Gastrocnemius medialis (tissue), 4 donors: ENCODE results near the gene KMT5C. TPM values are rescaled to one million over a fixed set of nuclear protein-coding genes. Genes with fewer than 3 reads are reported as not detected.

Experiments
- ATAC-seq, 2 donors: fragments of 150-250 bp; one replicate each; pipeline ENCODE4 v1.9.1; 2016
- DNase-seq, 2 donors: peaks; one replicate each; pipeline ENCODE4 v3.0.0-alpha.2; 2019
- H3K27ac ChIP-seq, 4 donors: fragments of 200-600 bp; sonication (generic); 1 replicate in 1 of 4; 2 replicates in 3 of 4; pipeline ENCODE4 v1.5.1; 2016 to 2018; ENCODE audit warnings: mild to moderate bottlenecking in 2 of 4, moderate library complexity in 1 of 4
- H3K27me3 ChIP-seq, 3 donors: fragments of 200-600 bp; sonication (generic) in 2 of 3; 1 replicate in 1 of 3; 2 replicates in 2 of 3; pipeline versions ENCODE4 v1.5.1 to v1.6.0; 2016 to 2019; ENCODE audit warnings: mild to moderate bottlenecking in 1 of 3, moderate library complexity in 1 of 3
- H3K36me3 ChIP-seq, 2 donors: fragments of 200-600 bp; sonication (generic) in 1 of 2; one replicate each; pipeline ENCODE4 v1.5.1; 2017 to 2018
- H3K4me1 ChIP-seq, 2 donors: fragments of 200-600 bp; sonication (generic) in 1 of 2; one replicate each; pipeline ENCODE4 v1.5.1; 2016 to 2017; ENCODE audit warnings: mild to moderate bottlenecking in 2 of 2
- H3K4me3 ChIP-seq, 4 donors: fragments of 200-600 bp; sonication (generic) in 3 of 4; 1 replicate in 1 of 4; 2 replicates in 3 of 4; pipeline ENCODE4 v1.5.1; 2016 to 2019; ENCODE audit warnings: mild to moderate bottlenecking in 2 of 4
- H3K9me3 ChIP-seq, 3 donors: fragments of 200-600 bp; sonication (generic) in 2 of 3; 1 replicate in 1 of 3; 2 replicates in 2 of 3; pipeline ENCODE4 v1.5.1; 2016 to 2019
- POLR2A ChIP-seq, 2 donors: fragments of 450-650 bp; IDR thresholded peaks; one replicate each; pipeline ENCODE4 v1.6.1; 2017; ENCODE audit warnings: antibody characterized with exemption in 2 of 2, mild to moderate bottlenecking in 2 of 2, moderate library complexity in 2 of 2
- in situ Hi-C, 4 donors: fragments of 200-750 bp; cut with MboI; loops; one replicate each; pipeline versions ENCODE4 v1.15.0 to v1.8.0; 2017; ENCODE audit warnings: low sequenced_read_pairs in 4 of 4
- intact Hi-C: fragments of 100-400 bp; cut with DNase I; formaldehyde crosslinking; loops from one replicate; pipeline ENCODE4 v1.15.1; 2023; ENCODE audit warnings: low total_unique reads
- total RNA-seq, 4 donors: library from RNA; depleted of rRNA; stranded (reverse); fragments of >200 nt; gene quantifications; one replicate each; pipeline versions ENCODE4 v1.1.0 to v1.2.3, GENCODE V29; 2016
- TF ChIP-seq, protein P1 (sequence below), 5 experiments: fragments of 450-650 bp in 3 of 5; fragments of 200-600 bp in 2 of 5; sonication (generic) in 2 of 5; IDR thresholded peaks in 4 of 5; conservative IDR thresholded peaks in 1 of 5; 1 replicate in 4 of 5; 2 replicates in 1 of 5; pipeline ENCODE4 v1.5.1; 2016 to 2019; ENCODE audit warnings: antibody characterized with exemption in 5 of 5, mild to moderate bottlenecking in 3 of 5, moderate library complexity in 3 of 5

The KMT5C gene
- total RNA-seq, 4 donors from 2014 or later = 2.5 to 5.4 (median 4.5) TPM

DNA sequence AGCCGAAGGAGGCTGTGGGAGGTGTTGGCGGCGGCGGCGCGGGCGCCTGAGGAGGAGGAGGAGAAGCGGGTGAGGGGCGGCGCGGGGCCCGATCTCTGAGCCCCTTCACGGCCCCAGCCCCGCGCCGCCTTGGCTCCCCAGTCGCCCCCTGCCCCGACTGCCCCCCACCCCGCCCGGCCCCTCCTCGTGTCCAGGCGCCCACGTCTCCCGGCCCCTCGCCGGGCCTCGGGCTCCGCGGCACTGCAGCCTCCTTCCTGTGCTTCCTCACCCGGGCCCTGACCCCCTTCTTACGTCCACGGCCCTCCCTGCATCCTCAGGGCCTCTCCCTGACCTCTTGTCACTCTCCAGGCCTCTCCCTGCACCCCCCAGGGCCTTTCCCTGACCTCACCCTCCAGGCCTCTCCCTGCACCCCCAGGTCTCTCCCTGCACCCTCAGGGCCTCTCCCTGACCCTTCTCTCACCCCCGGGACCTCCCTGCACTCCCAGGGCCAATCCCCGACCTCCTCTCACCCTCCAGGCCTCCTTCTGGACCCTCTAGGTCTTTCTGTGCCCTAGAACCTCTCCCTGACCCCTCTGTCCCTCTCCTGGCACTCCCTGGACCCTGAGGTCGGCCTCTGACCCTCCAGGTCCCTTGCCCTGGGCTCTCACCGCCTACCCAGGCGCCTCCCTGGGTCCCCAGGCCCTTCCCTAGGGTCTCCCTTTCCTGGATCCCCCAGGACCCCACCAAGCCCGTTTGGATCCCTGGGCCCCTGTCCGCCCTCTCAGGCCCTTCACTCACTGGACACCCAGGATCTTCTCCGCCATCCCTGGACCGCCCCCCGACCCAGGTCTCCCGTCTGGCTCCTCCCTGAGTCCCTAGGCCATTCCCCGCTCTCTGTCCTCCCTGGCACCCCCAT, 460 bp downstream of the KMT5C start:
- in situ Hi-C loops = no loop called here
- intact Hi-C loops = loop anchor here (1.0 to 2.0 kb wide), 7 partner anchors 39 to 891 kb away; partner anchors contain the start of genes ISOC2, LENG8, PPP6R1 and RPL28
- Histone ChIP-seq H3K36me3 (peaks cover 0 to 18% of the 10 kb centered on the region in 2 donors), H3K27me3 (peaks cover 0 to 7% (median 0%) of the 10 kb centered on the region in 3 donors), H3K9me3 (no peaks in the 10 kb centered on the region), H3K27ac (peak overlapping the region; percentile 83 to 95 (median 88)), H3K4me1 (peaks cover 12 to 22% of the 10 kb centered on the region in 2 donors), H3K4me3 (peak overlapping the region; percentile 65 to 75 (median 74))
- TF ChIP-seq, protein P1, sequence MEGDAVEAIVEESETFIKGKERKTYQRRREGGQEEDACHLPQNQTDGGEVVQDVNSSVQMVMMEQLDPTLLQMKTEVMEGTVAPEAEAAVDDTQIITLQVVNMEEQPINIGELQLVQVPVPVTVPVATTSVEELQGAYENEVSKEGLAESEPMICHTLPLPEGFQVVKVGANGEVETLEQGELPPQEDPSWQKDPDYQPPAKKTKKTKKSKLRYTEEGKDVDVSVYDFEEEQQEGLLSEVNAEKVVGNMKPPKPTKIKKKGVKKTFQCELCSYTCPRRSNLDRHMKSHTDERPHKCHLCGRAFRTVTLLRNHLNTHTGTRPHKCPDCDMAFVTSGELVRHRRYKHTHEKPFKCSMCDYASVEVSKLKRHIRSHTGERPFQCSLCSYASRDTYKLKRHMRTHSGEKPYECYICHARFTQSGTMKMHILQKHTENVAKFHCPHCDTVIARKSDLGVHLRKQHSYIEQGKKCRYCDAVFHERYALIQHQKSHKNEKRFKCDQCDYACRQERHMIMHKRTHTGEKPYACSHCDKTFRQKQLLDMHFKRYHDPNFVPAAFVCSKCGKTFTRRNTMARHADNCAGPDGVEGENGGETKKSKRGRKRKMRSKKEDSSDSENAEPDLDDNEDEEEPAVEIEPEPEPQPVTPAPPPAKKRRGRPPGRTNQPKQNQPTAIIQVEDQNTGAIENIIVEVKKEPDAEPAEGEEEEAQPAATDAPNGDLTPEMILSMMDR (IDR thresholded peaks at IDR 0.05 in 4 of 5, conservative IDR thresholded peaks at IDR 0.05 in 1 of 5) = no peak
- peak in 1 of 2 donors; percentile 79 for TF ChIP-seq POLR2A (IDR thresholded peaks at IDR 0.05)
- no peak for DNase-seq
- ATAC-seq = no peak

DNA sequence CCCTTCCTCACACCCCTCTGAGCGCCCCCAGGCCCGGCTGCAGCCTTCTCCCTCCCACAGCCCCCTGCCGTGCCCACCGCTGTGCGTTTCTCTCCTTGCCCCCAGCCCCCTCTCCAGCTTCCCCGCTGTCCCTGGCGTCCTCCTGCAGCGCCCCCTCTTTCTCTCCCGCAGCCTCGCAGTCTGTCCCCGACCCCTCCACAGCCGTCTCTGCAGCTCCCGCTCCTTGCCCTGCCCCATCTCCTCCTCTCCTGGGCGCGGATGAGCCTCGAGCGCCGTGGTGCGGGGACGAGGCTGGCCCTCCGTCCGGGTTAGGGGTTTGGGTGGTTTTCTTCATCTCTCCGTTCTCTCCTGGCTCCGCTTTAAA, 1.1 kb downstream of the KMT5C start:
- intact Hi-C loops = no loop called here
- H3K27me3 ChIP-seq = peaks cover 0 to 1% (median 0%) of the 10 kb centered on the region in 3 donors
- TF ChIP-seq, protein P1 (IDR thresholded peaks at IDR 0.05 in 4 of 5, conservative IDR thresholded peaks at IDR 0.05 in 1 of 5) = no peak
- no peak for TF ChIP-seq POLR2A (IDR thresholded peaks at IDR 0.05)
- peaks cover 12 to 22% of the 10 kb centered on the region in 2 donors for H3K4me1 ChIP-seq
- no peak for DNase-seq
- ATAC-seq = no peak
- peaks cover 0 to 18% of the 10 kb centered on the region in 2 donors for H3K36me3 ChIP-seq
- no peaks in the 10 kb centered on the region for H3K9me3 ChIP-seq
- in situ Hi-C loops = no loop called here
- H3K4me3 ChIP-seq = peak overlapping the region; percentile 65 to 75 (median 74)
- peak overlapping the region in 1 of 4 donors; percentile 95 for H3K27ac ChIP-seq

- DNase-seq = peak in 1 of 2 donors; percentile 47
- TF ChIP-seq POLR2A (IDR thresholded peaks at IDR 0.05) = no peak
- TF ChIP-seq, protein P1 (IDR thresholded peaks at IDR 0.05 in 4 of 5, conservative IDR thresholded peaks at IDR 0.05 in 1 of 5) = no peak
- Histone ChIP-seq H3K4me3 (peak overlapping the region; percentile 65 to 75 (median 74)), H3K9me3 (no peaks in the 10 kb centered on the region), H3K4me1 (peaks cover 12 to 22% of the 10 kb centered on the region in 2 donors), H3K27ac (peak overlapping the region in 1 of 4 donors; percentile 95), H3K36me3 (peaks cover 0 to 18% of the 10 kb centered on the region in 2 donors), H3K27me3 (no peaks in the 10 kb centered on the region)
- no peak for ATAC-seq
- intact Hi-C loops = no loop called here
- in situ Hi-C loops = no loop called here
Observed at GRCh38 chr19:55341171-55341588, 1.5 kb downstream of the KMT5C start.

- H3K4me3 ChIP-seq = peak overlapping the region in 1 of 4 donors; percentile 75
- in situ Hi-C loops (no loop called here), intact Hi-C loops (no loop called here)
- H3K27me3 ChIP-seq = no peaks in the 10 kb centered on the region
- no peak overlapping the region for H3K27ac ChIP-seq
- H3K9me3 ChIP-seq = no peaks in the 10 kb centered on the region
- H3K36me3 ChIP-seq = peaks cover 0 to 18% of the 10 kb centered on the region in 2 donors
- DNase-seq (no peak), ATAC-seq (no peak)
- peaks cover 12 to 22% of the 10 kb centered on the region in 2 donors for H3K4me1 ChIP-seq
- TF ChIP-seq, protein P1 (IDR thresholded peaks at IDR 0.05 in 4 of 5, conservative IDR thresholded peaks at IDR 0.05 in 1 of 5) = no peak
- no peak for TF ChIP-seq POLR2A (IDR thresholded peaks at IDR 0.05)
Observed at GRCh38 chr19:55341595-55342531, 2.2 kb downstream of the KMT5C start.
